ENCODE data around the gene RO60.
"Not testable (repeated sequence)": the region's sequence is repeated elsewhere in the genome, so short reads cannot be mapped to it uniquely, and the experiment has no call there.

RO60 gene

GRCh38 chr1:193059282-193060114 lies at the start of gene RO60, which contains the start of gene UCHL5:
RO60 (plus strand) TSS chr1:193059612; CDS start chr1:193069055, 9,443 bp downstream.
UCHL5 (minus strand) TSS chr1:193059360; CDS start chr1:193059260, 100 bp downstream.
- Histone ChIP-seq H3K27ac (peak within 1 kb of the TSS; percentile 93), H3K9me3 (peaks cover 8% of the 10 kb centered on the region), H3K4me1 (peaks cover 32% of the 10 kb centered on the region), H3K9ac (peak within 1 kb of the TSS; percentile 96), H3K4me3 (peak within 1 kb of the TSS; percentile 95), H3K36me3 (peaks cover 18% of the 10 kb centered on the region), H4K20me1 (peaks cover 37% of the 10 kb centered on the region), H3K4me2 (peak within 1 kb of the TSS; percentile 88), H3K27me3 (no peaks in the 10 kb centered on the region)
- no peak for TF ChIP-seq Cebpa-rat (IDR thresholded peaks at IDR 0.05)

- no peak overlapping the region for H3K27ac ChIP-seq
- H3K9ac ChIP-seq, result no peak overlapping the region
- H3K36me3 ChIP-seq, result peaks cover 3% of the 10 kb centered on the region; the same call in 1 of the 2 replicates
- no peaks in the 10 kb centered on the region for H3K27me3 ChIP-seq
- no peak overlapping the region for H3K4me2 ChIP-seq
- no peaks in the 10 kb centered on the region for H3K4me1 ChIP-seq
- no peaks in the 10 kb centered on the region for H4K20me1 ChIP-seq
- no peak for TF ChIP-seq Cebpa-rat (IDR thresholded peaks at IDR 0.05)
- H3K4me3 ChIP-seq, result no peak overlapping the region
- H3K9me3 ChIP-seq, result peaks cover 2% of the 10 kb centered on the region; the same call in 1 of the 2 replicates
Observed at GRCh38 chr1:193011406-193011805, 48.0 kb upstream of the RO60 start.

GRCh38 chr1:193013005-193013404 lies 46.4 kb upstream of the RO60 start:
- H3K27me3 ChIP-seq, result no peaks in the 10 kb centered on the region
- no peak overlapping the region for H3K4me3 ChIP-seq
- no peak overlapping the region for H3K4me2 ChIP-seq
- peaks cover 3% of the 10 kb centered on the region; the same call in 1 of the 2 replicates for H3K36me3 ChIP-seq
- H4K20me1 ChIP-seq, result no peaks in the 10 kb centered on the region
- no peak overlapping the region for H3K27ac ChIP-seq
- no peak for TF ChIP-seq Cebpa-rat (IDR thresholded peaks at IDR 0.05)
- no peak overlapping the region for H3K9ac ChIP-seq
- no peaks in the 10 kb centered on the region for H3K4me1 ChIP-seq
- no peaks in the 10 kb centered on the region for H3K9me3 ChIP-seq

GRCh38 chr1:193013707-193014106 lies 45.7 kb upstream of the RO60 start:
- Histone ChIP-seq H3K27me3 (no peaks in the 10 kb centered on the region), H3K9me3 (no peaks in the 10 kb centered on the region), H3K36me3 (peaks cover 3% of the 10 kb centered on the region; the same call in 1 of the 2 replicates), H3K27ac (no peak overlapping the region), H4K20me1 (no peaks in the 10 kb centered on the region), H3K4me3 (no peak overlapping the region), H3K4me1 (no peaks in the 10 kb centered on the region), H3K4me2 (no peak overlapping the region), H3K9ac (no peak overlapping the region)
- no peak for TF ChIP-seq Cebpa-rat (IDR thresholded peaks at IDR 0.05)

- no peaks in the 10 kb centered on the region for H3K27me3 ChIP-seq
- TF ChIP-seq Cebpa-rat (IDR thresholded peaks at IDR 0.05), result no peak
- H3K4me2 ChIP-seq, result no peak overlapping the region
- H4K20me1 ChIP-seq, result no peaks in the 10 kb centered on the region
- H3K36me3 ChIP-seq, result peaks cover 3% of the 10 kb centered on the region; the same call in 1 of the 2 replicates
- H3K9ac ChIP-seq, result no peak overlapping the region
- no peaks in the 10 kb centered on the region for H3K9me3 ChIP-seq
- no peak overlapping the region for H3K4me3 ChIP-seq
- no peak overlapping the region for H3K27ac ChIP-seq
- H3K4me1 ChIP-seq, result no peaks in the 10 kb centered on the region
Observed at GRCh38 chr1:193014400-193014799, 45.0 kb upstream of the RO60 start.

GRCh38 chr1:193016788-193017187 lies 42.6 kb upstream of the RO60 start:
- TF ChIP-seq Cebpa-rat (IDR thresholded peaks at IDR 0.05), result no peak
- Histone ChIP-seq H3K4me3 (no peak overlapping the region), H3K27me3 (no peaks in the 10 kb centered on the region), H3K4me2 (no peak overlapping the region), H3K36me3 (peaks cover 7% of the 10 kb centered on the region; the same call in 1 of the 2 replicates), H3K27ac (no peak overlapping the region), H3K9ac (no peak overlapping the region), H3K9me3 (no peaks in the 10 kb centered on the region), H4K20me1 (no peaks in the 10 kb centered on the region), H3K4me1 (no peaks in the 10 kb centered on the region)

- Histone ChIP-seq H3K27ac (no peak overlapping the region), H3K9ac (no peak overlapping the region), H3K4me3 (no peak overlapping the region), H3K27me3 (no peaks in the 10 kb centered on the region), H3K36me3 (peaks cover 21% of the 10 kb centered on the region; the same call in 1 of the 2 replicates), H4K20me1 (no peaks in the 10 kb centered on the region), H3K4me1 (no peaks in the 10 kb centered on the region), H3K9me3 (no peaks in the 10 kb centered on the region), H3K4me2 (no peak overlapping the region)
- TF ChIP-seq Cebpa-rat (IDR thresholded peaks at IDR 0.05), result no peak
Observed at GRCh38 chr1:193019442-193020026, 39.9 kb upstream of the RO60 start.

GRCh38 chr1:193025218-193025617 lies 34.2 kb upstream of the RO60 start:
- no peak overlapping the region for H3K27ac ChIP-seq
- H3K36me3 ChIP-seq, result peaks cover 40% of the 10 kb centered on the region

GRCh38 chr1:193030280-193030679 lies 29.1 kb upstream of the RO60 start:
- Histone ChIP-seq H3K9ac (no peak overlapping the region), H3K4me3 (no peak overlapping the region), H3K4me1 (no peaks in the 10 kb centered on the region), H3K9me3 (peaks cover 8% of the 10 kb centered on the region; the same call in 1 of the 2 replicates), H3K27ac (no peak overlapping the region), H3K27me3 (no peaks in the 10 kb centered on the region), H4K20me1 (peaks cover 20% of the 10 kb centered on the region), H3K4me2 (no peak overlapping the region), H3K36me3 (peaks cover 31% of the 10 kb centered on the region)
- TF ChIP-seq Cebpa-rat (IDR thresholded peaks at IDR 0.05), result no peak

More at GRCh38 chr1:193025218-193025617, 34.2 kb upstream of the RO60 start:
- TF ChIP-seq Cebpa-rat (IDR thresholded peaks at IDR 0.05), result no peak
- Histone ChIP-seq H3K27me3 (no peaks in the 10 kb centered on the region), H3K4me2 (no peak overlapping the region), H3K9ac (no peak overlapping the region), H3K9me3 (no peaks in the 10 kb centered on the region), H3K4me1 (no peaks in the 10 kb centered on the region), H3K4me3 (no peak overlapping the region), H4K20me1 (peaks cover 10% of the 10 kb centered on the region)

GRCh38 chr1:193031431-193031830 lies 28.0 kb upstream of the RO60 start:
- no peaks in the 10 kb centered on the region for H3K4me1 ChIP-seq
- H3K4me3 ChIP-seq, result no peak overlapping the region
- H3K36me3 ChIP-seq, result peaks cover 28% of the 10 kb centered on the region
- no peak overlapping the region for H3K9ac ChIP-seq
- no peaks in the 10 kb centered on the region for H3K27me3 ChIP-seq
- TF ChIP-seq Cebpa-rat (IDR thresholded peaks at IDR 0.05), result no peak
- H3K9me3 ChIP-seq, result peaks cover 11% of the 10 kb centered on the region; the same call in 1 of the 2 replicates
- peaks cover 21% of the 10 kb centered on the region for H4K20me1 ChIP-seq
- H3K4me2 ChIP-seq, result no peak overlapping the region
- H3K27ac ChIP-seq, result no peak overlapping the region

GRCh38 chr1:193032643-193033427 lies 26.6 kb upstream of the RO60 start:
- not testable (repeated sequence) for H3K9ac ChIP-seq, H3K4me1 ChIP-seq, H3K4me2 ChIP-seq, H3K27me3 ChIP-seq, H3K27ac ChIP-seq, H3K4me3 ChIP-seq
- H3K9me3 ChIP-seq, result peaks cover 11% of the 10 kb centered on the region; the same call in 1 of the 2 replicates
- peaks cover 14% of the 10 kb centered on the region for H3K36me3 ChIP-seq
- H4K20me1 ChIP-seq, result peaks cover 35% of the 10 kb centered on the region
